ENCODE data around the gene KTN1.

Gene KTN1

DNA sequence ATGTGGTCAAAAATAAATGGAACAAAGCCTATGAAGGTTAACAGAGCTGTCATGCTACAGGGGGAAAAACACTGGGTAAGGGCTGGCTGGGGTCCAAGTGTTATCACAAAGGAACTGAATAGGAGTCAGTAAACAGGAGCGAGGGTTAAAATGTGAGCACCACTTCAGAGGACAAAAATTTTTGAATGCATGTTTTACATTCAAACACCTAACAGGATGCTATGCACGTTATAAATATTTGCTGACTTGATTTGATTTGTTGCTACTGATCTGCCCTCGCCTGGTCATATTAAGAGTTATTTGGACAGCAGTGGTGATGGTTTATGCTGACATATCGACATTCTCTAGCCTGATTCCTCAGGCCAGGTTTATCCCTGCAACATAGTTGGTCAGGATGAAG, 7.4 kb upstream of the KTN1 start:
- DNase-seq: no peak

DNA sequence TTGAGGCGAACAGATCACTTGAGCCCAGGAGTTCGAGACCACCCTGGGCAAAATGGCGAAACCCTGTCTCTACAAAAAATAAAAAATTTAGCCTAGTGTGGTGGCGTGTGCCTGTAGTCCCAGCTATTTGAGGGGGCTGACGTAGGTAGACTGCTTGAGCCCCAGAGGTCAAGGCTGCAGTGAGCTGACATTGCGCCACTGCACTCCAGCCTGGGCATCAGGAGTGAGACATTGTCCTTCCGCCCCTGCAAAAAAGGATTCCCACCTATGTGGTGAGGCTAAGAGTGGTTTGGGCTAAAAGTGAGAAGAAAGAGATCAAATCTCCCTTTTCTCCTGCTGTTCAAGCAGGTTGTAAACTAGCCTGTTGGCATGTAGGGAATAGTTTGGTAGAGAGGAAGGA, 5.0 kb upstream of the KTN1 start:
- no peak for DNase-seq

DNA sequence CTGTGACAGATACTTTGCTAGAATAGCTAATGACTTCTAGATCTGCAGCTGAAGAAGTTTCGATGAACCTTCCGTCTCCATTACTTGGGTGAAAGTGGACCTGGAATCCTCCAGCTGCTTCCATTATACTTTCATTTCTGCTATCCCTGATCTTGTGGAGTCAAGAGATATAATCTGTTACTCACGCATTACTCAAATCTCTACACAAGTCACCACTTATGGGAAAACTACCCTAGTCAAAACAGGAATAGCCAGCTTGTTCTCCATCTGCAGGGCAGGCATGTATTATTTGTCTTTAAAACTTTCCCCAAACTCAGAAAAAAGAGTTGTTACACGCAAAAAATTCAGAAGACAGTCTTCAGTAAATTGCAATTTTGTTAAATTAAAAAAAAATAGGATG, 2.8 kb upstream of the KTN1 start:
- DNase-seq: peak in 1 of 5 experiments; percentile 35

DNA sequence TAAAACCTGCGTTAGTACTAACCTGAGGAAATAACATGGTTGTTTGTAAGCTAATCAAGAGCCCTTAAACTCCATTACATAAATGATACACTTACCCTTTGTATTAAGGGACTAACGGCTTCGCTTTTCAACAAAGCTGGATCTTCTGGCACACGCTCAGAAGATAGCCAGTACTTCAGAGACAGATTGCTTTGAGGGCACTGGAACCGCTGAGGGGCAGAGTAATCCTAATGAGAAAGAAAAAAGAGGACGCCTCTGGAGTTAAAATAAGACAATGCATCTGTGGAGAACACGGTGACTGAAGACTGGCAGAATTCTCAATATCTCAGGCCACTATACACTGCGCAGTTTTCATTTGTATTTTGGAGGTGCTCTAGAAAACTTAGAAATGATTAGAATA, 1.5 kb upstream of the KTN1 start:
- no peak for DNase-seq

DNA sequence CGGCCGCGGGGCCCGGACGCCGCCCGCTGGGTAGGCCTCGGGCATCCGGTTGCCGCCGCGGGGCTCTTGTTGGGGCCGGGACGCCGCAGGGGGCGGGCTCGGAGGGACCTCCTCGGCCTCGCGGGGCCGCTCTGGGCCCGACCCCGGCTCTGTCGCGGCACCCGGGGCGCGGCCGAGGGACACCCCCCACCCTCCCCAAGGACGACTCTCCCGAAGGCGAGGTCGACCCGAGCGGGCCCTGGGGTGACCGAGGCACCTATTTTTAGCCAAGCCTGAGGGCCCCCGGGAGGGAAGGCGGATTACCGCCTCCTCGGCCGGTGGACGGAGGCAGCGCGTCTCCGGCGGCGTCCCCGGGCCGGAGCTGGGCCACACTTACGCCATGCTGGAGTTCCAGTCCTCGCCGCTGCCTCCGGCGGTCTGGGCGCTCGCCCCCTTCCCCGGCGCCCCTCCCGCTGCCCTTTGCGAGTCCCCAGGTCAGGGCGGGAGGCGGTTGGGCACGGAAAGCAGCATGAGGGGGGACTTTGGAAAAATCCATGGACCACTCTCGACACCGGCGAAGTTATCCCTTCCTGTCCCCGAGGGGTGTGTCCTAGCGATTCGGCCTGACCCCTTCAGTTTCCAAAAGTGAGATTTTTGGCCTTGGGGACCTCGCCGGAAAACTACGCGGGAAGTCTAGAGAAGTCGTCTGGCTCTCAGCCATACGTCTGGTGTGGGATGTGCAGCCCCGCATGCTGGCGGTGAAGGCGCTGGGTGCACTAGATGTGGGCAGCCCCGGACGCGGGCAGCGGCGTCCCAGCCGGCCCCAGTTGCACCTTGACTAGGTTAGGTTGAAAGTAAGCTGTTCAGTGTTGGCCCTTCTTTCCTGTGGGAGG, 699 bp downstream of the KTN1 start:
- peak; percentile 18 to 72 (median 53) for DNase-seq

DNA sequence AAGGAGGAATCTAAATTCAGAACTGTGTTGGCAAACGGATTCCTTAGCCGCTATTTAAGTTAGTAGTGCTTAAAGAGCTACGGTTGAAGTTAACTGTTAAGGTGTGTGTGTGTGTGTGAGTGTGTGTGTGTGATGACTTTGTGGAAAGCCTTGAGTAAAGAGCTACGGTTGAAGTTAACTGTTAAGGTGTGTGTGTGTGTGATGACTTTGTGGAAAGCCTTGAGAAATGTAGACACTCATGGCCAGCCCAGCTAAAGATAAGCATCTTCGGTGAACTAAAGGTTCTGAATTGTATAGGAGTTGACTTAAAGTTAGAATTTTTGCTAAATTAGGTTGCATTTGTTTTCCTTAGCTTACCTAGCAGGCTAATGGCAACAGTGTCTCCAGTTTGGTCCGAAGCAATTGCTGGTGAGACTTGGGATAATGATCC, 1.4 kb downstream of the KTN1 start:
- peak in 1 of 5 experiments; percentile 67 for DNase-seq

DNA sequence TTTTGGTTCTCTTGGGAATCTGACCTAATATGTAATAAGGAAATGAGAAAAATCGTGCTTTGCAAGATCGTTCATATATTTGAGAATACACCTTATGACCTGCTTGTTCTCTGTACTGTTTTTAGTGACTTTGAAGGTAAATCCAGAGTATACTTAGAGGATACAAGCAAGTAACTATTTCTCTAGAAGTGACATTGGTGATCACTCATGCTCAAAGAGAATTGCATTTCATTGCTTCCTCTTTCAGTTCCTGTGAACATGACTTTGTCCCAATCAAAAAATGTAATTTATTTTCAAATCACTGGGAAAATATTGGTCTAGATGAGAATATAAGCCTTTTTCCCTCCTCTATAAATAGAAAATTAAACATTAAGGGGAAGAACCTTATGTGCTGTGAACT, 2.7 kb downstream of the KTN1 start:
- DNase-seq: no peak

DNA sequence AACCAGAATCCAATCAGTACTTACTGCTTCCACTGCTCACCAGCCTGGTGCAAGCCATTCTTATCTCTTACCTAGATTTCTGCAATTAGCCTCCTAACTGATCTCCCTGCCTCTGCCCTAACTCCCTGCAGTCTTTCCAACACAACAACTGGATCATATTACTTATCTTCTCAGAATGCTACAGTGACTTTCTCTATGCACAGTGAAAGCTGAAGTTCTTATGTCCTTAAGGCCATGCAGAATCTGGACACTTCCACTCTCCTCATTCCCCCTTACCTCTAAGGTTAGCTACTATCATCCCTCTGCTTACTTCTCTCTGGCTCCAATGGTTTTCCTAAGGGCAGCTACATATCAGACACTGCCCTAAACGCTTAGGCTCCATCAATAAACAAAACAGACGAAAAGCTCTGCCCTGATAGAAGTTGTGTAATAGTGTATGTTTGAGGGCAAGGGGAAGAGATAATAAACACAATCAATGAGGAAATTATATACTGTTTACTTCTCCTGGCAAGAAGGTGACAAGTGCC, 4.0 kb downstream of the KTN1 start:
- DNase-seq: no peak

DNA sequence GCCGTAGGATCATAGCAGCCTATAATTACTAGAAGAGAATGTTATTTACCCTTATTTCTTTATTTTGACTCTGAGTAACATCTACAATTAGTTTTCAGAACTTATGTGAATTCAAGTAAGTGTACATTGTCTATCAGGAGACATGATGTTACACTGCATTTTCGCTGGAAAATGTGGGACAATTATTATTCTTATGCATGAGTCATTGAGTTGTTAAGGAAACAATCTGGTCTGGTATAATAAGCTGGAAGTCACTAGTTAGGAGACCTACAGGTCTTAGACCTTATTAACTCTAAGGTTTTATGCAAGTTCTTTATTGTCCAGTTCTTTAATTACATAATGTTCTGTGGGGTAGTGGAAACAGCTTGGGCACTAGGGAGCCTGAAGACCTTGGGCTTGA, 5.8 kb downstream of the KTN1 start:
- no peak for DNase-seq

DNA sequence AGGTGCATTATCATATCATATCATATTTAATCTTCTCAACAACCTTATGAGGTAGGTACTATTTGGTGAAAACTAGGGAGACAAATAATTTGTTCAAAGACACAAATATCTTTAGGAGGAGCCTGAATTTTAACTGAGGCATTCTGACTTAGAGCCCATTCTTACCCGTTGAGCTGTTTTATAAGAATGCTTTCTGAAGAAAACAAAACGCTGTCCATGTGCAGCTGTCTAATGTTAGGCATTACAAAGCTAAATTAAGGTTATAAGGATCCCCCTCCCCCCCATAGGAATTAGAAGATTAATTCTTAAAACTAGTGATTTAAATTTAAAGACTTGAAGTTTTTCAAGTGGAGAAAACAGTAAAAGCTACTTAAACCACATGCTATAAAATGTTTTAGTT, 6.4 kb downstream of the KTN1 start:
- no peak for DNase-seq

DNA sequence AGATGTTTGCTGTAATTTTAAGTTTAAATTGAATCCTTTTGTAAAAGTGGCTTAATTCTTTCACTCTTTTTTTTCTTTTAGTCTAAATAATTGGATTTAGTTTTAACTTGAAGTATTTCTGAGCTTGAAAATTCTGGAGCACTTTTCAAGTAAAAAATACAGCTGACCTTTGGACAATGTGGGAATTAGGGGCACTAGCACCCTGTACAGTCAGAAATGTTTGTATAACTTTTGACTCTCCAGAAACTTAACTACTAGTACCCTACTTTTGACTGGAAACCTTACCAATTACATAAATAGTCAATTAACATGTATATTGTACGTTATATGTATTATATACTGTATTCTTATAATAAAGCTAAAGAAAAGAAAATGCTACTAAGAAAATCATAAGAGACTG, 7.8 kb downstream of the KTN1 start:
- DNase-seq: no peak

DNA sequence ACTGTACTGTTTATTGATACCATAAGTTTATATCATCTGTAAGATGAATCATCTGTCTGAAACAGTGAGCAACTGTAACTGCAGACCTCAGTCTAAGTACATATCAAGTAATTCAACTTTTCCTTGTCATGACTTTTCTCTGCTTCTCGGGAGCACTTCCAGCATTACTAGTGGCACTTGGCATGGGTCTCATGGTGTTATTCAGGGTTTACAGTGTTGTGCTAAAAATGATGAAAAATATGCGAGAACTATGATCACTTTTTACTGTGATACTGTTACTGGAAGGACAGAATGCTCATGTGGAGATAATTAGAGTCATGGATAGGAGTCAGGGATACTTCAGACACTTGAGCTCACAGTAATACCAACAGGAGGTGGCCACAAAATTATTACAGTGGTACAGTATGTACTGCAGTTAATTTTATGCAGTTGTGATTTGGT, 8.3 kb downstream of the KTN1 start:
- no peak for DNase-seq

DNA sequence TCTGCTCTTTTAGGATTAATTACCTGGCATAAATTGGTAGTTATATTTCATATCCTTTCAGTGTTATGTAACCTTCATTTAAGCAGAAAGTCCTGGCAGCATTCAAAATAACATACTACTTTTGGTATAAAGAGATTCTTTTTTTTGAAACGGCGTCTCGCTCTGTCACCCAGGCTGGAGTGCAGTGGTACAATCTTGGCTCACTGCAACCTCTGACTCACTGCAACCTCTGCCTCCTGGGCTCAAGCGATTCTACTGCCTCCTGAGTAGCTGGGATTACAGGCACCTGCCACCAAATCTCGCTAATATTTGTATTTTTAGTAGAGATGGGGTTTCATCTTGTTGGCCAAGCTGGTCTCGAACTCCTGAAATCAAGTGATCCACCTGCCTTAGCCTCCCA, 9.2 kb downstream of the KTN1 start:
- no peak for DNase-seq

DNA sequence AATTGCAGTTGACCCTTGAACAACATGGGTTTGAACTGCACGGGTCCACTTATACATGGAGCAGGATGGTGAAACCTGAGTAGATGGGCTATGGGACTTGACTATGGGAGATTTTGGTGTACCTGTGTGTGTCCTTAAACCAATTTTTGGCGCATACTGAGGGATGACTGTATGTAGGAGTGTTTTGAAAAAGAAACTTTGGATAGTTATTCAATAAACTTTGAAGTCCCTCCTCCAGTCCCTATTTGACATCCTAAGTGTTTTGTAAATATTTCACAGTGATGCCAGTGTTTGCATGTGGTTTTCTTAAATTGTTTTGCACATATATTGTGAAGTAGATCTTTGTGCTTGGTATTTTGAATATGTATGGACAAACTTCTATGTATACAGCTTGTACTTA, 12.4 kb downstream of the KTN1 start:
- DNase-seq: no peak

DNA sequence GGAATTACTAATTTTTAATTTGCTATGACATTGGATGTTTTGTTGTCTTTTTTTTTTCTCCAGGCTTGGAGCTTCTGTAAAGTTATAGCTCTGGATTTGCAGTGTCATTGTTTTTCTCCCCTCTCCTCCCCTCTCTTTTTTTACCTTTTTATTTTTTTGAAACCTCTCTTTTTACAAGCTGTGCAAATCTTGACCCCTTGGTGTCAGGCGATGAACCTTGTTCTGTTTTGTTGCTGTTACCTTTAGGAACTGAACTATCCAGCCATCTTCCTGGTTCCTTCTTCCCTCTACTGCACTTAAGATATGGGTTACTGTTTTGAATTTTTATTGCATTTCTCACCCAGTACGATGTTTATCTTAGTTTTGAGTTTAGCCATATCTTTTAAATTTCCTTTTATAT, 13.7 kb downstream of the KTN1 start:
- DNase-seq: no peak

DNA sequence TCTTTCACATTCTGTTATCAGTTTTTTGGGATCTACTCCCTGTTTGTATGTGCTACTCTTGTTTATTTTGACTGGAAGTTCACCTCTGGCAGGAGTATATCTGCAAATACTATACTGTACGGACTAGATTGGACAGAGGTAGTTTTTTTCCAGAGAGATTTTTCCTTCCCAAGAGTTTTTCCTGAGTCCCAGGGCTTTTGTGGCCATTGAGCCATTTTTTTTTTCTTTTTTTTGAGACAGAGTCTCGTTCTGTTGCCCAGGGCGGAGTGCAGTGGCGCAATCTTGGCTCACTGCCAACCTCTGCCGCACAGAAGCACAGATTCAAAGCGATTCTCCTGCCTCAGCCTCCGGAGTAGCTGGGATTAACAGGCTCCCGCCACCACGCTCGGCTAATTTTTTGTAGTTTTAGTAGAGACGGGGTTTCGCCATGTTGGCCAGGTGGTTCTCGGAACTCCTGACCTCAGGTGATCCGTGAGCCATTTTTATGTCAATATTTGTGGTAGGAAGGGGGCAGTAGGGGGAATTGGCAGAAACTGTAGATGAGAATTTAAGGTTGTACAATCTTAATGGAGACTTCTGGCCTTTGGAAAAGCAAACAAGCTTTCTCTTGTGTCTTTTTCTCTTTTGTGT, 19.4 kb downstream of the KTN1 start:
- no peak for DNase-seq

DNA sequence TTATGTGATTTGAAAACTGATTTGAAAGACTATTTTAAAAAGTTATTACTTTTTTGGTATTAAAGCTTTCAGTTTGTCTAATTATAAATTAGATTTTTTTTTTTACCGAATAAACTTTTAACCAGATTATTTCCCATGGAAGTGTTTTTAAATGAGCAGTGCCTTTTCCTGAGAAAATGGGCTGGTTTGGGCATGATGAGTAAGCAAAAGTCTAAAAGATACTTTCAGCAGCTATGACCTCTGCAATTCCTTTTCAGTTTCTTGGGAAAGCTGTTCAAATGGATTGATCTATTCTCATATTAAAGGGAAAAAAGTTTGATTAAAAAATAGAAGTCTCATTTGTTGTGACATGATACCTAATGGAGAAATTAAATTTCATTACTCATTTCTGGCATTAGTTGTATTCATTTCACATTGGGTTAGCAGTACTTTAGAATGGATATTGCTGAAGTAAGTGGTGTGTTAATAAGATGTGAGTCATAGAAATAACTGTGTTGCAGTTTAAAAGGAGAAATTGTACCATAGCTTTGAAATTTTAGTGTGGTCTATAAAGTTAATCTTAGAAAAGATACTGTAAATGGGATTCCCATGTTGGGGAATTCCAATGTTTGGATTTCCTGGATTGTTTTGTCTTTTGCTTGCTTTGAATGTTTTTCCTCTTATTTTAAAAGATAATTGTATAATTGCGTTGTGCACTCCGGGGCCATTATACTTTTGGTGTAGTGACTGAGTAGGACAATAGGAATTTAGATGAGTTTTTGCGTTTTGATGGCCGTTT, 21.0 kb downstream of the KTN1 start:
- peak in 1 of 5 experiments; percentile 2 for DNase-seq

DNA sequence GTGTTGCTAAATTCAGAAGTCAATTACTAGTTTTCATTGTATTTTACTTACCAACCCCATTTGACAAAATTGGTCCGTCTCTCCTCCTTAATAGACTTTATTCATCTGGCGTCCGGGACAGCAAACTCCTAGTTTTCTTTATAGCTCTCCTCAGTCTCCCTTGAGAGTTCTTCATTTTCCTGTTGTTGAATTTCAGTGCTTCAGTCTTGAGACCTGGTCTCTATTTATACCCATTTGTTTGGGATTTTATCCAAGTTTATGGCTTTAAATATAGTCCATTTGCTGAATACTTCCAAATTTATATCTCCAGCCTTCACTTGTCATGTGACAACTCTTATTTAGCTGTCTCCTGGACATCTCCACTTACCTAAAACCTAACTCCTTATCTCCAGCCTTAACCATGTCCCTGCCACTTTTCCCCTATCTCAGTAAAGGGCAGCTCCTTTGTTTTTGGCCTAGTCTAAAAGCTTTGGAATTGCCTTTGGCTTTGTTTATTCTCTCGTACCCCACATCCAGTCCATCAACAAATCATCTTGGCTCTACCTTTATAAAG, 23.5 kb downstream of the KTN1 start:
- DNase-seq: no peak

DNA sequence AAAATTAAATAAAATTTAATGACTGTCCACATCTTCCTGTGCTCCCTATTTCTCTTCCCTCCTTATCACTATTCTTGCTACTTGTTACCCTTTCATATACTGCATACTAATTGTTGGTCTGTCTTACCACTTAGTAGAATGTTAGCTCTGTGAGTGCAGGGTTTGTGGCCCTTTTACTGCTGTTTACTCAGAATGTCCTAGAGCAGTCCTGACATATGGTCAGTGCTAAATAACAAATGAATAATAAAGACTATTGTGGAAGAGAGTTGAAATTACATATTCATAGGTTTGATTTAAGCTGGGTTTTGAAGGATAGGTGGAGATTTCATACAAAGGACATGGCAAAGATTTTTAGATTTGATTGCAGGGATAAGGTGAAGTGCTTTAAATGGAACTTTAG, 24.5 kb downstream of the KTN1 start:
- no peak for DNase-seq

DNA sequence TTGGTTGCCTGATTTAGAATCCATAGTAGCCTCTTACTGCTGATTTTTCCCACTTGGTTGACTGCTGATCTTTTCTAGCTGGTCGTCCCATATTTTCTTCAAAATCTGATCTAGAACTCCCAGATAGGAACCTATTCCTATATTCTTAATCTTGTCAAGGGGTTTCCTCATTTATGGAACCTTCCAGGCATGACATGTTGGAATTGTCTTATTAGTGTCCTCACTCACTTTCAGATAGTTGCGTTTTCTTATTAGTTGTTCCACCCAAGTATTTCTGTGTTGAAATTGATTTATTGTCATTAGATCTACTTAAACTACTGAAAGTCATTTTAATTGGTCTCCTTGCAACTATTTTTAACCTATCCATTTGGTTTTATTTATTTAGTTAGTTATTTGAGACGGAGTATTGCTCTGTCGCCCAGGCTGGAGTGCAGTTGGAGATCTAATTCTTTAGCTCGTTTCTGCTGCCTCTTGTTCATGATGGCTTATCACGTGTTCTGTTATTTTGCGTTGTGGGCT, 25.0 kb downstream of the KTN1 start:
- DNase-seq: no peak

DNA sequence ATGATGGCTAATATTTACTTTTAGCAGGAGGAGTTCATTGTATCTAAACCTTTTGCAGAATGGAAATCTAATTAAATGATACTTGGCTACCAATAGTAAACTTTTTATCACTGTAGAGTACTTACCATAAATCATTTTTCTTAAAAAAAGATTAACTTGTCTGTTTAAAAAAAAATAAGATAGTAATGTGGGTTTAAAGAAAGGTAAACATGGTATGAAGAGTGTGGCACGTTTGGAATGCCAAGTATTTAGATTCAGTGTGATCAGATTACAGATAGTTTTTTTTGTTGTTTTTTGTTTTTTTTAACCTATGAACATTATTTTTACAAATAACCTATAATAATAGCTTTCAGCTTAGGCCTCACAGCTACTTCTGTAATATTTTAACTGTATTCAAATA, 25.8 kb downstream of the KTN1 start:
- DNase-seq: no peak

DNA sequence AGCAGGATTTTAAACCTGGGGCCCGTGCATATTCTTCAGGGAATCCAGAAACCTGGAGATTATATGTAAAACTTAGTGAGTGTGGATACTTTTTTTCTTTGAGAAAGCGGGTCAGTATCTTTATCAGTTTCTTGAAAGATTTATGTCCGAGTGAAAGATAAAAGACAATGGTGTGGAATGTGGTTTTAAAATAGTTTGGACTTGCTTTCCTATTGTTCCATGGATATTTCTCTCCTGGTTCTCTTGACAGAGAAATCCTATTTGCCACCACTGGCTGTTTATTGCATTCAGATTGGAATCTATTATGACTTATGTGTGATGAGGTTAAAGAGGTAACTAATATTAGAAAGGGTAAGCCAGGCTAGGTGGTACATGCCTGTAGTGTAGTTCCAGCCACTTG, 27.4 kb downstream of the KTN1 start:
- no peak for DNase-seq

DNA sequence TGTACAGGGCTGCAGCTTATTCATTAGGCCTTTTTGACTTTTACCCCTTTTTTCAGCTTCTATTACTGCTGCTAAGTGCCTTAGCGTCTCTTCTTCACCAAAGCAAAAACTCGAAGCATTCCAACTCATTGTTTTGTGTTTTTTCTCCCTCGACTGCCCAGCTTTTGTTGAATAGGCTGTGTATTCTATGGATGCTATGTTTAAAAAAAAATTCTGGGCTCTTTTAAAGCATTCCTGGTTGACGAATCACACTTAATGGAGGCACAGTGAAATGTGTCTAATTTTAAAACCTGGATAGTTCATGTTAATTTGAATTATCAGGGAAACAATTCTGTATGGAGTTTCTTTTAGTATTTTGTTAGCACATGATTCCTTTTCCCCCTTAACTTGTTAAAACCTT, 29.7 kb downstream of the KTN1 start:
- DNase-seq: no peak
